GM18868 (cell line): ENCODE results near the gene SLC44A1.

Experiments
- ATAC-seq: cut with Tn5 transposase; IDR thresholded peaks from one replicate; pipeline ENCODE4 v1.9.1; 2021; ENCODE audit warnings: mild to moderate bottlenecking, moderate library complexity; ENCODE audit not compliant: unreplicated experiment

SLC44A1 gene

DNA sequence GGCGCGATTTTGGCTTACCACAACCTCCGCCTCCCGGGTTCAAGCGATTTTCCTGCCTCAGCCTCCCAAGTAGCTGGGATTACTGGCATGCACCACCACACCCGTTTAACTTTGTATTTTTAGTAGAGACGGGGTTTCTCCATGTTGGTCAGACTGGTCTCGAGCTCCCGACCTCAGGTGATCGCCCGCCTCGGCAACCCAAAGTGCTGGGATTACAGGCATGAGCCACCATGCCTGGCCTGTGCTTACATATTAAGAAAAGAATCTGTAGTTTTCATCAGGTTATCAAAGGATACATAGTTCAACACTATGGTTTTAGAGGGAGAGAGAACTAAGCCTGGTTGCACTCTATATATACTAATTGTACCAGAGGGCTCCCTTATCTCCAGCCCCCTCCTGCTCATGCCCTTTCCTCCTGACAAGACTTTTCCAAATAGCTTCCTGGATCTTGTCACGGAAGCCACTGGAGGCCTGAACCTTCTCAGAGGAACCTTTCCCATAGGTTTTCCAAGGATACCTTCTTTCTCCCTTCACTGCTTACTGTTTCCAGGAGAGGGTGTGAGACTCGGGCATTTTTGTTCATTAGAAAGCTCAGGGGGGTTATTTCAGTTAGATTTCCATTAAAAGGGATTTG is 53.1 kb downstream of the SLC44A1 start:
- ATAC-seq: no peak

GRCh38 chr9:105299190-105299854 is 54.9 kb downstream of the SLC44A1 start:
- peak; percentile 76 for ATAC-seq

- no peak for ATAC-seq
These were observed 58.3 kb downstream of the SLC44A1 start for GRCh38 chr9:105302728-105303127.

DNA sequence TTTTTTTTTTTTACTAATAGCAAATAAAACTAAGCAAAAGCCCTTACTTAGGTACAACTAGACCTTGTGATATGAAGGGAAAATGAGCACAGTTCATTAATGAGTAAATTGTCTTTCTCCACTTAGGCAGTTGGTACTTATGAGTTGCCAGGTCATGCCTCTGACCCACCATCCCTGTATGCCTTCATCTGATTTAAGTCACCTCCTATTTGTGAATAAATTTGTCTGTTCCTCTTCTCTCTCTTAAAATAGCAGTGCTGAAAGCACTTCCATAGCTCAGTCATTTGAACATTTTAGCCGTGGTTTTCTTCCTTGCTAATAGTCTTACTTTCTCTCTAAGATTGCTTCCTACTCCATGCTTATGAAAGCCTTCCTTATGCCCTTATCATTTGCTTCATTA is 61.4 kb downstream of the SLC44A1 start:
- no peak for ATAC-seq

GRCh38 chr9:105306351-105307140 is 62.1 kb downstream of the SLC44A1 start:
- ATAC-seq: peak; percentile 41

- ATAC-seq: no peak
These were observed 63.2 kb downstream of the SLC44A1 start for GRCh38 chr9:105307591-105308130.

GRCh38 chr9:105308461-105309341 is 64.2 kb downstream of the SLC44A1 start:
- ATAC-seq: no peak

- ATAC-seq: no peak
These were observed 65.1 kb downstream of the SLC44A1 start for GRCh38 chr9:105309531-105309931.

- no peak for ATAC-seq
These were observed 66.9 kb downstream of the SLC44A1 start for GRCh38 chr9:105311306-105311705.

DNA sequence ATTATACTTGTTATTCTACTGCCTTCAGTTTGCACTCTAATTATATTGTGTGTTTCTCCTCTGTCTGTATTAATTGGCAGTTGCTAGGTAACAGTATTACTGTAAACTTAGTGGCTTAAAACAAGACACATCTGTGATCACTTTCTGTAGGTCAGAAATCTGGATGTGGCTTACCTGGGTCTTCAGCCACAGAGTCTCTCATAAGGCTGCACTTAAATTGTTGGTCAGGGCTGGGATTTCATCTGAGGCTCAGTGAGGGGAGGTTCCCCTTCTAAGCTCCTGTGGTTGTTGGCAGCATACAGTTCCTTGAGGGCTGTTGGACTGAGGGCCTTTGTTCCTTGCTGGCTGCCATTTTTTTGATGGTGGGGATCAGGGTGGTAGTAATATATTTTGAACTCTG is 68.8 kb downstream of the SLC44A1 start:
- no peak for ATAC-seq

DNA sequence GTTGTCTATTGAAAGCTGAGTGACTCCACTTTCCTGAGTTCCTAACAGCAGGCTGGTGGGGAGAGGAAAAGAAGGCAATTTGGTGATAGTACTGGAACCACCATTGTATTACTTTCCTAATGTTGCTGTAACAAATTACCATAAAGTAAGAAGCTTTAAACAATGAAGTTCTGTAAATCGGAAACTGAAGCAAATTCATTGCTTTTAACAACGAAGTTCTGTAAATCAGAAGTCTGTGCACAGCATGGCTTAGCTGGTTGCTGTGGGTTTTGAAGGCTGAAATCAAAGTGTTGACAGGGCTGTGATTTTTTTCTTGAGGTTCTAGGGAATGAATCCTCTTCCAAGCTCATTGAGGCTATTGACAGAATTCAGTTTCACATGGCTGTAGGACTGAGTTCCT is 72.3 kb downstream of the SLC44A1 start:
- no peak for ATAC-seq

DNA sequence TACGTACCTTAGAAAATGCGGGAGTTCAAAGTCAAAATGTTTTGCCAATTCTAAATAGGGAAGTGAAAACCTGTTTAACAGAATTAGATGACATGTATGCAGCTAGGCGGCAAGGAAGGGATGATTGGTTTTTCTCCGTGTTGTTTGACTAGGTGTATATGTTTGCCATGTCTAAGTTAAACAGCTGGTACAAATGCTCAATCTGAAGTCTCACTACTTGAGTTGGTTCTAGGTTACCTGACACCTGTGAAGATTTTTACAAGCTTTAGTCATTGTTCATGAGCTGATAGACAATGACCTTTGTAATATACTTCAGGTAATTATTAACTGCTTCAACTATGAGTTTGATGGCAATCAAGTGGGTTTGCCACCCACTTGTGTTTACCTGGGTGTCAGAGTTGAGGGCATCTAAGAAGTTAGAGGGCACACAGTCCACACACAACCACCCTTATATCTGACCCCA is 74.3 kb downstream of the SLC44A1 start:
- peak; percentile 91 for ATAC-seq

- no peak for ATAC-seq
These were observed 74.9 kb downstream of the SLC44A1 start for GRCh38 chr9:105319202-105319813.

DNA sequence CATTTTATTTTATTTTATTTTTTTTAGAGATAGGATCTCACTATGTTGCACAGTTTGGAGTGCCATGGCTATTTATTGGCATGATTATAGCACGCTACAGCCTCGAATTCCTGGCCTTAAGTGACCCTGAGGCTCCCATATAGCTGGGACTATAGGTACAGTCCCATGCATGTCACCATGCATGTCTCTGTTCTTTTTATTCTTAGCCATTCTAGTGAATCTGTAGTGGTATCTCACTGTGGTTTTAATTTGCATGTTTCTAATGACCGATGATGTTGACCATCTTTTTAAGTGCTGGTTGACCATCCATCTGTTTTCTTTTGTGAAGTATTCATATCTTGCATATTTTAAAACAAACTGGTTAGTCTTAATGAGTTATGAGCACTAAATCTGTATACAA is 76.1 kb downstream of the SLC44A1 start:
- no peak for ATAC-seq

DNA sequence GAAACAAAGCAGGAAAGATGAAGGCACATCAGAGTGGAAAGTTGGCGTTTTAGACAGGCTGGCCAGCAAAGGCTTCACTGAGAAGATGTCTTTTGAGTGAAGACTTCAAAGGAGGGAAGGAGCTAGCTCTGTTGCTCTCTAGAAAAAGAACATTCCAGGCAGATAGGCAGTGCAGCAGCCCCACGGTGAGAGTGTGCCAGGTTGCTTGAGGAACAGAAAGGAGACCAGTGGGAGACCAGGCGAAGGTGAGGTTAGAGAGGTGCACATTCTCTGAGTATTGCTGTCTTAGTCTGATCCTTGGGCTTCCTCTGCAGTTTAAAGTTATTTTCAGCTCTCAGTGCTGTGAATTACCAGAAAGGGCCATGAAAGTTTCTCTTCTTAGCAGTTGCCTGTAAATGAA is 83.8 kb downstream of the SLC44A1 start:
- ATAC-seq: no peak

GRCh38 chr9:105328872-105329718 is 84.6 kb downstream of the SLC44A1 start:
- no peak for ATAC-seq

DNA sequence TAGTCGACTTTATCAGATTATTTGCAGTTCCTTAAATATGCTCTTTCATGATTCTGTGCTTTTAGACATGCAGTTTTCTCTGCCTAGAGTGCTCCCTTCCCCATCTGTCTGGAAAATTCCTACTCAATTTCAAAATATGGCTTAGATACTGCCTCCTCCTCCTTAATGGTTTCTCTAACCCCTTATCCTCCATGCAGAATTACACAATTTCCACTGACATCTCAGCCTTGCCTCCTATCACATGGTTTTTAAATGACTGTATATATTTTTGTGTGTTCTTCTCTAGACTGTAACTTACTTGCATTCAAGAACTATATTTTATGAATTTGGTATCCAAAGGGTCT is 85.2 kb downstream of the SLC44A1 start:
- no peak for ATAC-seq

- ATAC-seq: no peak
These were observed 85.8 kb downstream of the SLC44A1 start for GRCh38 chr9:105330201-105330600.

- ATAC-seq: no peak
These were observed 86.3 kb downstream of the SLC44A1 start for GRCh38 chr9:105330755-105331154.
